Neural progenitor cell (in vitro differentiated cells): ENCODE measurements around the gene ZNF25. TPM values are rescaled to one million over a fixed set of nuclear protein-coding genes. Genes with fewer than 3 reads are reported as not detected.
"Not testable (repeated sequence)": the region's sequence is repeated elsewhere in the genome, so short reads cannot be mapped to it uniquely, and the experiment has no call there.

ENCODE experiments used
- DNase-seq: peaks from one replicate; pipeline ENCODE4 v3.0.0-alpha.2; 2016; ENCODE audit warnings: low spot score
- H2AFZ ChIP-seq: fragments of 200-600 bp; sonication (generic); replicated peaks from 2 replicates; pipeline ENCODE4 v1.6.1; 2016; ENCODE audit warnings: antibody characterized with exemption
- H3F3A ChIP-seq: fragments of 200-600 bp; sonication (generic); 2 replicates; pipeline ENCODE4 v1.6.1; 2016; ENCODE audit warnings: antibody characterized with exemption, low read depth
- H3K27ac ChIP-seq: fragments of 200-600 bp; sonication (generic); 2 replicates; pipeline ENCODE4 v1.5.1; 2016; ENCODE audit warnings: mild to moderate bottlenecking
- H3K27me3 ChIP-seq: fragments of 200-600 bp; sonication (generic); 2 replicates; pipeline ENCODE4 v1.6.1; 2016; ENCODE audit warnings: mild to moderate bottlenecking, moderate library complexity
- H3K36me3 ChIP-seq: fragments of 200-600 bp; sonication (generic); 2 replicates; pipeline ENCODE4 v1.5.1; 2016
- H3K4me1 ChIP-seq: fragments of 200-600 bp; sonication (generic); 2 replicates; pipeline ENCODE4 v1.6.1; 2016; ENCODE audit warnings: mixed run types
- H3K4me2 ChIP-seq: fragments of 200-600 bp; sonication (generic); 2 replicates; pipeline ENCODE4 v1.6.1; 2016
- H3K4me3 ChIP-seq: fragments of 200-600 bp; sonication (generic); 2 replicates; pipeline ENCODE4 v1.5.1; 2016
- H3K79me2 ChIP-seq: fragments of 200-600 bp; sonication (generic); 2 replicates; pipeline ENCODE4 v1.6.1; 2016; ENCODE audit warnings: low read depth
- H3K9ac ChIP-seq: fragments of 200-600 bp; sonication (generic); 2 replicates; pipeline ENCODE4 v1.6.1; 2016
- H3K9me3 ChIP-seq: fragments of 200-600 bp; sonication (generic); 2 replicates; pipeline ENCODE4 v1.5.1; 2016; ENCODE audit warnings: low read depth
- H4K20me1 ChIP-seq: fragments of 200-600 bp; sonication (generic); 2 replicates; pipeline ENCODE4 v1.6.1; 2016; ENCODE audit warnings: low read depth
- H3K27ac Mint-ChIP-seq: 3 replicates; pipeline ENCODE4 v1.8.0; 2021; ENCODE audit warnings: mixed read lengths
- H3K27me3 Mint-ChIP-seq: 2 replicates; pipeline ENCODE4 v1.8.0; 2022; ENCODE audit warnings: low read depth, mild to moderate bottlenecking, inconsistent platforms, moderate library complexity, mixed read lengths; ENCODE audit not compliant: insufficient read depth
- H3K36me3 Mint-ChIP-seq: 3 replicates; pipeline ENCODE4 v1.8.0; 2021; ENCODE audit warnings: mixed read lengths
- H3K4me1 Mint-ChIP-seq: 3 replicates; pipeline ENCODE4 v1.8.0; 2021; ENCODE audit warnings: mixed read lengths
- H3K4me3 Mint-ChIP-seq: 3 replicates; pipeline ENCODE4 v1.8.0; 2021; ENCODE audit warnings: mild to moderate bottlenecking, moderate library complexity, mixed read lengths
- H3K9me3 Mint-ChIP-seq: 3 replicates; pipeline ENCODE4 v1.8.0; 2020; ENCODE audit warnings: mixed read lengths
- EZH2 ChIP-seq: fragments of 200-600 bp; sonication (generic); IDR thresholded peaks from 2 replicates; pipeline ENCODE4 v1.6.1; 2017; ENCODE audit warnings: antibody characterized with exemption, mild to moderate bottlenecking, moderate library complexity
- EZH2phosphoT487 ChIP-seq: fragments of 200-600 bp; sonication (generic); IDR thresholded peaks from 2 replicates; pipeline ENCODE4 v1.6.1; 2017; ENCODE audit warnings: antibody characterized with exemption
- total RNA-seq: library from RNA; depleted of rRNA; stranded (reverse); fragments of >200 nt; gene quantifications from 2 replicates; pipeline ENCODE4 v1.2.3, GENCODE V29; 2015; ENCODE audit warnings: low replicate concordance
- TF ChIP-seq, protein P1 (sequence below): fragments of 200-600 bp; sonication (generic); IDR thresholded peaks from 2 replicates; pipeline ENCODE4 v1.5.1; 2017; ENCODE audit warnings: antibody characterized with exemption, mild to moderate bottlenecking

Gene ZNF25
- total RNA-seq, 1 donor from 2014 or later: 4.8 TPM

DNA sequence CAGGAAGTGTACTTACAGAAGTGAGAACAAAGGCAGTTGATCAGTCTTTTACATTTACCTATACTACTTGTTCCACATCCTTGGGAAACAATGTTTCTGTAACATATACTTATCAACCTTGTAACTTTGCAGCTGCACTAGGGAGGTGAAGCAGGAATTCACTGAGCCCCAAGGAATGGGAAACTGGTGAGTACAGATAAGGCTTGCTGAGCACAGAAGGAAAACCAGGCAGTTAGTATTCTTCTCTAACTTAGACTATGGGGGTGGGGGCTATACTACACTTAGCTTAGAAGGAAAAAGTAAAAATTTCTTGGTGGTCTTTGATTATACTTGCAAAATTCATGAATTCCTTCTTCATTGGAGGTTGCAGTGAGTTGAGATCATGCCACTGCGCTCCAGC, 27.1 kb upstream of the ZNF25 start:
- no peak overlapping the region for H3K27ac Mint-ChIP-seq
- H2AFZ ChIP-seq: no peak overlapping the region
- H3K27ac ChIP-seq: no peak overlapping the region
- H3K36me3 Mint-ChIP-seq: no peaks in the 10 kb centered on the region
- no peak for TF ChIP-seq EZH2phosphoT487
- TF ChIP-seq, protein P1, sequence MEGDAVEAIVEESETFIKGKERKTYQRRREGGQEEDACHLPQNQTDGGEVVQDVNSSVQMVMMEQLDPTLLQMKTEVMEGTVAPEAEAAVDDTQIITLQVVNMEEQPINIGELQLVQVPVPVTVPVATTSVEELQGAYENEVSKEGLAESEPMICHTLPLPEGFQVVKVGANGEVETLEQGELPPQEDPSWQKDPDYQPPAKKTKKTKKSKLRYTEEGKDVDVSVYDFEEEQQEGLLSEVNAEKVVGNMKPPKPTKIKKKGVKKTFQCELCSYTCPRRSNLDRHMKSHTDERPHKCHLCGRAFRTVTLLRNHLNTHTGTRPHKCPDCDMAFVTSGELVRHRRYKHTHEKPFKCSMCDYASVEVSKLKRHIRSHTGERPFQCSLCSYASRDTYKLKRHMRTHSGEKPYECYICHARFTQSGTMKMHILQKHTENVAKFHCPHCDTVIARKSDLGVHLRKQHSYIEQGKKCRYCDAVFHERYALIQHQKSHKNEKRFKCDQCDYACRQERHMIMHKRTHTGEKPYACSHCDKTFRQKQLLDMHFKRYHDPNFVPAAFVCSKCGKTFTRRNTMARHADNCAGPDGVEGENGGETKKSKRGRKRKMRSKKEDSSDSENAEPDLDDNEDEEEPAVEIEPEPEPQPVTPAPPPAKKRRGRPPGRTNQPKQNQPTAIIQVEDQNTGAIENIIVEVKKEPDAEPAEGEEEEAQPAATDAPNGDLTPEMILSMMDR: no peak
- TF ChIP-seq EZH2: no peak
- H4K20me1 ChIP-seq: no peaks in the 10 kb centered on the region
- no peaks in the 10 kb centered on the region for H3K4me1 Mint-ChIP-seq
- no peaks in the 10 kb centered on the region for H3K79me2 ChIP-seq
- no peaks in the 10 kb centered on the region for H3K36me3 ChIP-seq
- no peaks in the 10 kb centered on the region for H3K4me1 ChIP-seq
- no peak overlapping the region for H3K4me2 ChIP-seq
- H3K4me3 ChIP-seq: no peak overlapping the region
- peaks cover 2% of the 10 kb centered on the region for H3K27me3 Mint-ChIP-seq
- no peaks in the 10 kb centered on the region for H3K9me3 Mint-ChIP-seq
- H3F3A ChIP-seq: no peaks in the 10 kb centered on the region
- no peak overlapping the region for H3K9ac ChIP-seq
- no peak for DNase-seq
- H3K27me3 ChIP-seq: no peaks in the 10 kb centered on the region
- no peaks in the 10 kb centered on the region for H3K9me3 ChIP-seq
- no peak overlapping the region for H3K4me3 Mint-ChIP-seq

DNA sequence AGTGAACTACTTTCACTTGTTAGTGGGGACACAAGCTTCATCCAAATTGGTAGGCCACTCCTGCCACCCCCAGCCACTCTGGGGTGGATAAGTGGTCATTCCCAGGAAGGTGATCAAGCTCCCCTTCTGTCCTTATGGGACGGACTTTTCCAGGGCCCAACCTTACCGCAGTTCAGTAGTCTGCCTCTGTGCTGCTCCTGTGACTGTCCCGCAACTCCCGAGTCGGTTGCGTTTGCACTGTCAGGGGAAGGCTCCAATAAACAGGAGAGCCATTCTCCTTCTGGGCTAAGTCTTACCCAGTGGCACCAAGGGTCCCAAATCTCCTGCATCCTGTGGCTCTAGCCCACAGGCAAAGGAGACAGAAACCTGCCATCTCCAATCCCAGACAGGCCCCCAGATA, 26.6 kb upstream of the ZNF25 start:
- Histone ChIP-seq H3K27me3 (no peaks in the 10 kb centered on the region), H4K20me1 (no peaks in the 10 kb centered on the region), H3K9me3 (no peaks in the 10 kb centered on the region), H3K27ac (no peak overlapping the region), H3K4me2 (no peak overlapping the region), H3K9ac (no peak overlapping the region), H3K36me3 (no peaks in the 10 kb centered on the region), H3K4me3 (no peak overlapping the region), H3K4me1 (no peaks in the 10 kb centered on the region), H2AFZ (no peak overlapping the region), H3F3A (no peaks in the 10 kb centered on the region), H3K79me2 (no peaks in the 10 kb centered on the region)
- TF ChIP-seq, protein P1: no peak
- no peak for TF ChIP-seq EZH2
- no peak for TF ChIP-seq EZH2phosphoT487
- Mint-ChIP-seq H3K27me3 (peaks cover under 1% of the 10 kb centered on the region), H3K4me3 (no peak overlapping the region), H3K4me1 (no peaks in the 10 kb centered on the region), H3K27ac (no peak overlapping the region), H3K36me3 (no peaks in the 10 kb centered on the region), H3K9me3 (no peaks in the 10 kb centered on the region)
- no peak for DNase-seq

DNA sequence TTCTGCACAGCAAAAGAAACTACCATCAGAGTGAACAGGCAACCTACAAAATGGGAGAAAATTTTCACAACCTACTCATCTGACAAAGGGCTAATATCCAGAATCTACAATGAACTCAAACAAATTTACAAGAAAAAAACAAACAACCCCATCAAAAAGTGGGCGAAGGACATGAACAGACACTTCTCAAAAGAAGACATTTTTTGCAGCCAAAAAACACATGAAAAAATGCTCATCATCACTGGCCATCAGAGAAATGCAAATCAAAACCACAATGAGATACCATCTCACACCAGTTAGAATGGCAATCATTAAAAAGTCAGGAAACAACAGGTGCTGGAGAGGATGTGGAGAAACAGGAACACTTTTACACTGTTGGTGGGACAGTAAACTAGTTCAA, 24.0 kb upstream of the ZNF25 start:
- H3K4me3 ChIP-seq, H3K36me3 ChIP-seq, DNase-seq, H3K4me2 ChIP-seq, H3K36me3 Mint-ChIP-seq, H3K27ac ChIP-seq, H3K9me3 ChIP-seq, H3K79me2 ChIP-seq, H3K27me3 Mint-ChIP-seq, H3K4me1 Mint-ChIP-seq, H2AFZ ChIP-seq, H3F3A ChIP-seq, H3K9me3 Mint-ChIP-seq, H3K27me3 ChIP-seq, H3K4me3 Mint-ChIP-seq, H4K20me1 ChIP-seq, H3K9ac ChIP-seq, H3K4me1 ChIP-seq, H3K27ac Mint-ChIP-seq: not testable (repeated sequence)

DNA sequence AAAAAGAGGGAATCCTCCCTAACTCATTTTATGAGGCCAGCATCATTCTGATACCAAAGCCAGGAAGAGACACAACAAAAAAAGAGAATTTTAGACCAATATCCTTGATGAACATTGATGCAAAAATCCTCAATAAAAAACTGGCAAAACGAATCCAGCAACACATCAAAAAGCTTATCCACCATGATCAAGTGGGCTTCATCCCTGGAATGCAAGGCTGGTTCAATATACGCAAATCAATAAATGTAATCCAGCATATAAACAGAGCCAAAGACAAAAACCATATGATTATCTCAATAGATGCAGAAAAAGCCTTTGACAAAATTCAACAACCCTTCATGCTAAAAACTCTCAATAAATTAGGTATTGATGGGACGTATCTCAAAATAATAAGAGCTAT, 22.5 kb upstream of the ZNF25 start:
- H3K4me3 ChIP-seq, H3K36me3 Mint-ChIP-seq, H3K9ac ChIP-seq, H3F3A ChIP-seq, H2AFZ ChIP-seq, H3K27me3 Mint-ChIP-seq, H3K27ac Mint-ChIP-seq, DNase-seq, H3K4me3 Mint-ChIP-seq, H3K4me1 Mint-ChIP-seq, H3K27me3 ChIP-seq, H3K4me1 ChIP-seq, H3K79me2 ChIP-seq, H4K20me1 ChIP-seq, H3K9me3 ChIP-seq, H3K27ac ChIP-seq, H3K36me3 ChIP-seq, H3K9me3 Mint-ChIP-seq, H3K4me2 ChIP-seq: not testable (repeated sequence)
